Activated T-helper 2 cell treated with anti-CD3 and anti-CD28 coated beads, Interferon-gamma antibody, Interleukin-2, Interleukin-4, amounts not matched to agents 10 μg/mL and 5 μg/mL and 100 μg/mL, durations not matched to agents 14 hours and 24 hours and 36 hours (primary cell): ENCODE results near the gene DNAJA2. TPM values are rescaled to one million over a fixed set of nuclear protein-coding genes. Genes with fewer than 3 reads are reported as not detected.

Experiments
- DNase-seq: peaks from one replicate; pipeline ENCODE4 v3.0.0; 2021; ENCODE audit warnings: low spot score
- H3K27ac Mint-ChIP-seq: one replicate; pipeline ENCODE4 v1.8.0; 2021; ENCODE audit warnings: mixed read lengths
- H3K27me3 Mint-ChIP-seq: one replicate; pipeline ENCODE4 v1.8.0; 2021; ENCODE audit warnings: low read depth, mixed read lengths
- H3K36me3 Mint-ChIP-seq: one replicate; pipeline ENCODE4 v1.8.0; 2021; ENCODE audit warnings: low read depth, mixed read lengths
- H3K4me1 Mint-ChIP-seq: one replicate; pipeline ENCODE4 v1.8.0; 2021; ENCODE audit warnings: low read depth, mixed read lengths
- H3K4me3 Mint-ChIP-seq: one replicate; pipeline ENCODE4 v1.8.0; 2021; ENCODE audit warnings: low read depth, mild to moderate bottlenecking, moderate library complexity, mixed read lengths
- H3K9me3 Mint-ChIP-seq: one replicate; pipeline ENCODE4 v1.8.0; 2021; ENCODE audit warnings: mixed read lengths
- intact Hi-C: fragments of 100-400 bp; cut with micrococcal nuclease; formaldehyde crosslinking; loops from one replicate; pipeline ENCODE4 v1.15.1; 2023
- total RNA-seq: library from RNA; stranded (reverse); gene quantifications from 2 replicates; pipeline ENCODE4 v1.2.3, GENCODE V29; 2022

The DNAJA2 gene
- total RNA-seq, 1 donor from 2014 or later, result 74.4 TPM

DNA sequence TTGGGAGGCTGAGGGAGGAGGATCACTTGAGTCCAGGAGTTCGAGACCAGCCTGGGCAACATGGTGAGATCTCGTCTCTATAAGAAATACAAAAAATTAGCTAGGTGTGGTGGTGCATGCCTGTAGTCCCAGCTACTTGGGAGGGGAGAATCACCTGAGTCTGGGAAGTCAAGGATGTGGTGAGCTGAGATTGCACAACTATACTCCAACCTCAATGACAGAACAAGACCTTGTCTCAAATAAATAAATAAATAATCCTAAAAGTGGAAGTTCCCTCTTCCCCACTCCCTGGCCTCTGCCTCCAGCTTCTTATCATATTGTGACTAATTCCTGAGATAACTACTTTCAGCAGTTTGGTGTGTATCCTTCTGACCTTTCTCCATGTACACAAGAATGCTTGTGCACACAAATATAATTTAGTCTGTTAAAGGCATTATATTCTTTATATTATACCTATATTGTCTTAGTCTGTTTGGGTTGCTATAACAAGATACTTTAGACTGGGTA, 23.5 kb upstream of the DNAJA2 start:
- H3K9me3 Mint-ChIP-seq, result no peaks in the 10 kb centered on the region
- DNase-seq, result no peak
- peaks cover 2% of the 10 kb centered on the region for H3K27me3 Mint-ChIP-seq

DNA sequence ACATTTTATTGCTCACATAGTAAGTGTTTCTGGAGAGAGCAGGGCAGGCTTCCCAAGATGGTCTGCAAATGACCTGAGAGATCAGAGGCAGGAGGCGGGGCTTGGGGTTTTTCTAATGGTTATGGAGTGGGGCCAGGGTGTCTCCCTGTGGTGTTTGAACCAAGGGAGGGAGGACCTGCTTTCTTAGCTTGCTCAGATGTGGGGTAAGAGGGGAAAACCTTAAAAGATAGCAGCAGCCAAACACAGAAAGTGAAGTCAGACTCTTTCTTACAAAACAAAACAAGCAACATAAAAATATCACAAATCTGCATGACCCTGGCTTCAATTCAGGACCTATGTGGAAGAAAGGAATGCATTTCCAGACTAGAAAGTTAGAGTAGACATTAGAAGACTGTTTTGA, 22.9 kb upstream of the DNAJA2 start:
- no peak for DNase-seq
- Mint-ChIP-seq H3K9me3 (no peaks in the 10 kb centered on the region), H3K4me3 (no peak overlapping the region), H3K27ac (no peak overlapping the region), H3K36me3 (no peaks in the 10 kb centered on the region), H3K4me1 (peaks cover 9% of the 10 kb centered on the region), H3K27me3 (no peaks in the 10 kb centered on the region)
- intact Hi-C loops, result no loop called here

More for the DNA sequence above, 23.5 kb upstream of the DNAJA2 start:
- H3K4me1 Mint-ChIP-seq, result peaks cover 9% of the 10 kb centered on the region
- no peak overlapping the region for H3K4me3 Mint-ChIP-seq
- H3K36me3 Mint-ChIP-seq, result no peaks in the 10 kb centered on the region
- H3K27ac Mint-ChIP-seq, result no peak overlapping the region
- intact Hi-C loops, result no loop called here

DNA sequence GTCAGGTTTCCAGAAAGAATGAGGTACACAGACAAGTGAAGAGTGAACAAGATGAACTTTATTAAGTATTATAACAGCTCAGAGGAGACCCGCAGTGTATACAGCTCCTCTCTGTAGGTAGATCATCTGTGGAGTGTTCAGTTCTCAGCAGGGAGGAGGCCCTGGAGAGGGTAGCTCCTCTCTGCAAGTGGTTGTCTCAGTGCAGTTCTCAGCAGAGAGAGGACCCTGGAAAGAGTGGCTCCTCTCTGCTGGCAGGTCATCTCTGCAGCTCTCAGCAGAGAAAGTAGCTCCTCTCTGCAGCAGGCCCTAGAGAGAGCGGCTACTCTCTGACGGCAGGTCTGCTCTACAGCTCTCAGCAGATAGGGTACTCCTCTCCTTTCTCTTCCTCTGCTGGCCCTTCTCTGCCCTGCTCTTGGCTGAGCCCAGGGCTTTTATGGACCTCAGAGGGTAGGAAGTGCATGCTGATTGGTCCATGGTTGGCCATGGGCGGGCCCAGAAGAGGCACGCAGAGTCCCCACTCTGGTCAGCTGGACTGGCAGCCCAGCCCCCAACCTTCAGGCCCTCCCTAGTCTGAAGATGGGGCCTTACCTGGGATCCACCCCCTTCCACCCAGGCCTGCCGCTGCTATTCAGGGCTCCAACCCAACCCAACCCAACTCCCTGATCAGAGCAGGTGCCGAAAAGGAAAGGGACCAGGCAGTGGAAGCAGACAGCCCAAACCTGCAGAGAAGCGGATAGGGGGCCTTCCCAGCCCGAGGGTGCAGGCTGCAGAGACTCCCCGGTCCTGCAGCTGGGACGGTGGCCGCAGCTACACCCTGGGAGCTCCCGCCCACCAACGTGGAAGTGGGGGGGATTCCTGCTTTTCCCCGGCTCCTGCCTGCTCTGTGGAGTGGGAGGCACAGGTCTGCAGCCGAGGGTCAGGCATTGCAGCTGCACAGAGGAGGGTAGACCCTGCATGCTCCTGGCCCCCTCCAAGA, 18.5 kb upstream of the DNAJA2 start:
- no peaks in the 10 kb centered on the region for H3K9me3 Mint-ChIP-seq

DNA sequence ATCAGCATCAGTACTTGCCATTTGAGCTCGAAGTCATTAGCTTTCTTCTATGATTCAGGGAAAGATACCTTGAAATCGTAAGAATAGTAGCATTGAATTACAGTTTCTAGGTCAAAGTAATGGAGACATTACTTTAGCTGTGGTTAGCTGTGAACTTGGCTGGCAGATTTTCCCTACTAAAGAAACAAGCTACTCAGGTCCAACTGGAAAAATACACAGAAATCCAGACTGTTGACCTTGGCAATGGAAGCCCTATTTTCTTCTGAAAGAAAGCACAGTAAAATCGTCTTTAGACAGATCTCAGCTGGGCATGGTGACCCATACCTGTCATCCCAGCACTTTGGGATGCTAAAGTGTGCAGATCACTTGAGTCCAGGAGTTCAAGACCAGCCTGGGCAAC, 13.4 kb upstream of the DNAJA2 start:
- H3K9me3 Mint-ChIP-seq, result no peaks in the 10 kb centered on the region
- H3K27me3 Mint-ChIP-seq, result peaks cover 13% of the 10 kb centered on the region
- H3K36me3 Mint-ChIP-seq, result no peaks in the 10 kb centered on the region
- H3K4me3 Mint-ChIP-seq, result no peak overlapping the region
- H3K27ac Mint-ChIP-seq, result no peak overlapping the region
- no peaks in the 10 kb centered on the region for H3K4me1 Mint-ChIP-seq
- no peak for DNase-seq
- intact Hi-C loops, result no loop called here

More for the DNA sequence above, 18.5 kb upstream of the DNAJA2 start:
- peaks cover 10% of the 10 kb centered on the region for H3K27me3 Mint-ChIP-seq
- peaks cover 9% of the 10 kb centered on the region for H3K4me1 Mint-ChIP-seq
- intact Hi-C loops, result no loop called here
- H3K36me3 Mint-ChIP-seq, result no peaks in the 10 kb centered on the region
- H3K27ac Mint-ChIP-seq, result no peak overlapping the region
- H3K4me3 Mint-ChIP-seq, result no peak overlapping the region
- DNase-seq, result no peak

DNA sequence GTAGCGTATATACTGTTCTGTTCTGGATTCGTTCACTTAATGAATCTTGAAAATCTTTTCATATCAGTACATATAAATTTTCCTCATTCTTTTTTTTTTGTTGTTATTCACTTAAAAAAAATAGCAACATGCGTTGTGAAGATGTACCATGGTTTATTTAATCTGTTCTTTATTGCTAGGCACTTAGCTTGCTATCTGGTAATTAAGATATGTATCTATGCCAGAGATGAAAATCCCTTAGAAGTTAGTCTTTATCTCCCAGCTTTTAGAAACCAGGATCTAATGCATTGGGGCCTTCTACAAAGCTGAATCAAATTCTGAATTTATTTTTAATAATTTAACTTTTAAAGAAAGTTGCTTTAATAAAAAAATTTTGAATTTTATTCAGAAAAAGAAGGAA, 13.0 kb upstream of the DNAJA2 start:
- Mint-ChIP-seq H3K27me3 (peaks cover 13% of the 10 kb centered on the region), H3K36me3 (no peaks in the 10 kb centered on the region), H3K9me3 (no peaks in the 10 kb centered on the region), H3K4me3 (no peak overlapping the region), H3K4me1 (no peaks in the 10 kb centered on the region), H3K27ac (no peak overlapping the region)
- intact Hi-C loops, result no loop called here
- no peak for DNase-seq

DNA sequence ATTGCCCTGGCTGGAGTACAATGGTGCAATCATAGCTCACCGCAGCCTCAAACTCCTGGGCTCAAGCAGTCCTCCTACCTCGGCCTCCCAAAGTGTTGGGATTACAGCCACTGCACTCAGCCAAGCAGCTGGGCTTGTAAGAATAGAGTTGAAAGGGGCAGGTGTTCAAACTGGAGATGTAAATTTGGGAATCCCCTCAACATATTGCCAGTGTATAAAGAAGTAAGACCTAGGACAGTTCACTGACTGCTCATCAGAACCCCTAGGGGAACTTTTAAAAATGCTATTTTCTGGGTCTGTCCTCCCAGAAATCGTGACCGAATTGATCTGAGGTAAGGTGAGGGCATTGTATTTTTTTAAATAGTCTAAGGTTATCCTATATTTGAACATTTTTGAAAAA, 8.9 kb upstream of the DNAJA2 start:
- intact Hi-C loops, result no loop called here
- Mint-ChIP-seq H3K27ac (no peak overlapping the region), H3K9me3 (no peaks in the 10 kb centered on the region), H3K4me1 (no peaks in the 10 kb centered on the region), H3K4me3 (no peak overlapping the region), H3K36me3 (no peaks in the 10 kb centered on the region), H3K27me3 (peaks cover 4% of the 10 kb centered on the region)
- no peak for DNase-seq

DNA sequence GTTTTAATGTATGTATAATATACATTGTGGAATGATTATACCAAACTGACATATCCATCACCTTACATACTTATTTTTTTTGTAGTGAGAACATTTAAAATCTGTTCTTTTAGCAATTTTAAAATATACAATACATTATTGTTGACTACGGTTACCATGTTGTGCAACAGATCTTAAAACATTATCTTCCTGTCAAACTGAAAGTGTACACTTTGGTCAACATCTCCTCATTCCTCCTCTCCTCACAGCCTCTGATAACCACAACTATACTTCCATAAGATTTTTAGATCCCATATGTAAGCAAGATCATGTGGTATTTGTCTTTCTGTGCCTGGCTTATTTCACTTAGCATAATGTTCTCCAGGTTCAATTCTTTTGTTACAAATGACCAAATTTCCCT, 7.5 kb upstream of the DNAJA2 start:
- Mint-ChIP-seq H3K4me1 (peaks cover 11% of the 10 kb centered on the region), H3K9me3 (no peaks in the 10 kb centered on the region), H3K27ac (no peak overlapping the region), H3K4me3 (no peak overlapping the region), H3K27me3 (peaks cover 4% of the 10 kb centered on the region), H3K36me3 (no peaks in the 10 kb centered on the region)
- intact Hi-C loops, result no loop called here
- DNase-seq, result no peak

DNA sequence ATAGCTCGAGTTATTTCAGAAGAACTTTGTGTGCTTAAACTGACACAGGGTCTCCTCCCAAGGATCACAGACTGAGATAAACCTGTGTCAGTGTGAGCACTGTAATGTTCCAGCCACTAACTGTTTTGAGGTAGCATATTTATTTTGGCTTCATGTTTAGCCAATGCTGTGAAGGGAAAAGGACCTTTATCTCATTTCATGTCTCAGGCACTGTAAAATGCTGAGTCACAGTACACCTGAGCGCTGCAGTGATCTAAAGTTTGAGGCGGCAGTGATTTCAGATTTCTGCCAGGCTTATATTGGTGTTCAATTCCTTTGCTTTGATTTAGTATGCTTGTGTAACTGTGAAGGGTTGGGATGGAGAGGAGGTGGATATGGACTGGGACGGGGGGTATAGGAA, 3.1 kb upstream of the DNAJA2 start:
- no peak for DNase-seq
- peaks cover 12% of the 10 kb centered on the region for H3K36me3 Mint-ChIP-seq
- peaks cover 30% of the 10 kb centered on the region for H3K4me1 Mint-ChIP-seq
- H3K9me3 Mint-ChIP-seq, result no peaks in the 10 kb centered on the region
- intact Hi-C loops, result loop anchor here (2.0 to 10.0 kb wide), 2 partner anchors 40 to 1638 kb away; partner anchors contain the start of gene N4BP1
- H3K27ac Mint-ChIP-seq, result peak overlapping the region; percentile 8
- H3K27me3 Mint-ChIP-seq, result no peaks in the 10 kb centered on the region
- no peak overlapping the region for H3K4me3 Mint-ChIP-seq

DNA sequence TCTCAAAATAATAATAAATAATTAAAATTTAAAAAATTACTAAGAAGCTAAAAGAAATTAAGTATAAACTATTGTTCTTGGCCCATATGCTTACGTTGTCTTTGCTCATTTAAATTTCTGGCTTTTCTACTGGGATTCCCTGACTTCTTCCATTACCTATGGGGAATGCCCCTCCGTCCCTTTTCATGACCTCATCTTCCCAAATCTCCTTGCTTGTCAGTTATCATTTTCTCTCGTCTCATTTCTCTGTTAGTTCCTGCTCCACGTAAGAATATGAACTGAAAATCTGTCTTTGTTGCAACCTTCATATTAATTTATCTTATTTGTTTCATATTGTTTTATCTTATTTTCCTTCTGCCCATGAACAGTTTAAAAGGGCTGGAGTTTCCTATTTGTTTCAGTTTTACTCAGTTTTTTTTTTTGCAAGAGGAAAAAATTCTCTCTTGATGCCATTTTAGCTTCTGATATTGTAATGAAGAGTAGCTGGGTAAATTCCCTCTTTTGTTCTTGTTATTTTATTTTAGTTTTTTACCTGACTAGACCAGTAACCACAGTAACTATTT, 2.5 kb upstream of the DNAJA2 start:
- Mint-ChIP-seq H3K4me1 (peaks cover 34% of the 10 kb centered on the region), H3K27ac (peak overlapping the region; percentile 78), H3K4me3 (peak overlapping the region; percentile 24), H3K36me3 (peaks cover 17% of the 10 kb centered on the region), H3K27me3 (no peaks in the 10 kb centered on the region), H3K9me3 (no peaks in the 10 kb centered on the region)
- no peak for DNase-seq
- intact Hi-C loops, result loop anchor here (2.0 to 10.0 kb wide), 3 partner anchors 41 to 1639 kb away; partner anchors contain the start of gene N4BP1

DNA sequence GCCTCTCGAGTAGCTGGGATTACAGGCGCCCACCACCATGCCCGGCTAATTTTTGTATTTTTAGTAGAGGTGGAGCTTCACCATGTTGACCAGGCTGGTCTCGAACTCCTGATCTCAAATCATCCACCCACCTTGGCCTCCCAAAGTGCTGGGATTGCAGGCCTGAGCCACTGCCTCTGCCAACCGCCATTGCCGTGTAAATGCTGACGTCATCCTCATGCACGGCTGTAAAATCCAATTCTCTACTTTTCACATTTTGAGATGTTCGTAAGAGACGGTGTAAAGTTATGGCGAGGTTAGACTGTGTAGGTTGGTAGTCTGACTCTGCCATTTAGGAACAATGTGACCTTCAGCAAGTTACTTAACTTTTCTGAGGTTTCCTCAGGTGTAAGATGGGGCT, 1.7 kb upstream of the DNAJA2 start:
- H3K27ac Mint-ChIP-seq, result peak overlapping the region; percentile 96
- intact Hi-C loops, result loop anchor here (2.0 to 10.0 kb wide), 2 partner anchors 62 to 1640 kb away; partner anchors contain the start of gene N4BP1
- peaks cover 37% of the 10 kb centered on the region for H3K4me1 Mint-ChIP-seq
- no peaks in the 10 kb centered on the region for H3K27me3 Mint-ChIP-seq
- no peak for DNase-seq
- H3K4me3 Mint-ChIP-seq, result peak overlapping the region; percentile 90
- H3K9me3 Mint-ChIP-seq, result no peaks in the 10 kb centered on the region
- peaks cover 23% of the 10 kb centered on the region for H3K36me3 Mint-ChIP-seq

DNA sequence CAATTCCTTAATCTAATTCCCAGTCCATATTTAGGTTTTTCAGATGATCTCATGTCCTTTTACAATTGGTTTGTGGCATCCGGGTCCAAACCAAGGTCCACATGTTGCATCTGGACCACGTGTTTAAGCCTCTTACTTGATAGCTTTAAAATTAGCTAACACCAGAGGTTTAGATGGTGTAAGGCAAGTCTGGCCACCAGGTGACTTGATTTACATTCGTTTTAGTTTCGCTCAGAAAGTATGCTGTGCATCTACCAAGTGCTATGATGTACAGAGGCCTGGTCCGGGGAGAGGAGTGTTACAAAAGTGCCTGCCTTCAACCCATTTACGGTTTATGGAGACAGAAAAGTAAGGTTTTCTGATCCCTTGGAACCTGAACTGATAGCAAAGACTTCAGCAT, 878 bp upstream of the DNAJA2 start:
- peak overlapping the region; percentile 96 for H3K27ac Mint-ChIP-seq
- H3K9me3 Mint-ChIP-seq, result no peaks in the 10 kb centered on the region
- peak overlapping the region; percentile 90 for H3K4me3 Mint-ChIP-seq
- no peaks in the 10 kb centered on the region for H3K27me3 Mint-ChIP-seq
- peaks cover 28% of the 10 kb centered on the region for H3K36me3 Mint-ChIP-seq
- H3K4me1 Mint-ChIP-seq, result peaks cover 39% of the 10 kb centered on the region
- peak; percentile 16 for DNase-seq
- intact Hi-C loops, result loop anchor here (2.0 to 10.0 kb wide), 4 partner anchors 62 to 1640 kb away; partner anchors contain the start of genes ITFG1, N4BP1 and PHKB

DNA sequence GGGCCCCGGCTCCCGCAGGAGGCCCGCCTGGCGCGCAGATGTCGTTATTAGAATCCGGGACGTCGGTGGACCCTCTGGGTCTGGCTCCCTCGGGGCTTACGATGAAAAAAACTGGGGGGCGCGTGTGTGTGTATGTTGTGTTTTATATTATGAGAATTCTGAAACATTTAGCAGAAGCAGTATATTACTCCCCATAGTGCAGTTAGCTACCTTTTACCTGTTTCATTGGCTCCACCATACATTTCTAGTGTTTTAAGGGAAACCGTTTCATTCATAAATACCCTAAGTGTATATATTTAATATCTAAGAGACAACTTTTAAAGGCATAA, 486 bp upstream of the DNAJA2 start:
- intact Hi-C loops, result loop anchor here (2.0 to 10.0 kb wide), 5 partner anchors 63 to 1641 kb away; partner anchors contain the start of genes ITFG1, N4BP1, ORC6 and PHKB
- DNase-seq, result no peak
- H3K4me3 Mint-ChIP-seq, result peak overlapping the region; percentile 90
- H3K27me3 Mint-ChIP-seq, result no peaks in the 10 kb centered on the region
- H3K27ac Mint-ChIP-seq, result peak overlapping the region; percentile 96
- H3K36me3 Mint-ChIP-seq, result peaks cover 32% of the 10 kb centered on the region
- peaks cover 42% of the 10 kb centered on the region for H3K4me1 Mint-ChIP-seq
- no peaks in the 10 kb centered on the region for H3K9me3 Mint-ChIP-seq
